PC-9 (cell line): ENCODE measurements around the gene RYR2. TPM values are rescaled to one million over a fixed set of nuclear protein-coding genes. Genes with fewer than 3 reads are reported as not detected.

Source experiments
- BruUV-seq: library from RNA; stranded (reverse); fragments of 400-500 nt; replicated peaks from 2 replicates; lab custom pipeline; 2021; lab: Mats Ljungman, UMichigan
- CTCF ChIA-PET: fragments of 300-600 bp; sonication (Branson Sonifier 250); formaldehyde crosslinking; loops from one replicate; lab custom pipeline; 2022; ENCODE audit warnings: antibody characterized with exemption; lab: Charles Lee
- POLR2A ChIA-PET: fragments of 300-600 bp; sonication (Branson Sonifier 250); formaldehyde crosslinking; loops from one replicate; lab custom pipeline; 2022; ENCODE audit warnings: antibody characterized with exemption; ENCODE audit not compliant: unreplicated experiment; lab: Charles Lee
- DNase-seq, 2 experiments: peaks; one replicate each; pipeline versions ENCODE4 v3.0.0 to v3.0.0-alpha.2; 2015 to 2022; ENCODE audit warnings: mixed read lengths in 1 of 2
- H2AFZ ChIP-seq: fragments of 200-600 bp; sonication (generic); 2 replicates; pipeline ENCODE4 v1.8.1; 2017; ENCODE audit warnings: antibody characterized with exemption
- H3F3A ChIP-seq: fragments of 200-600 bp; sonication (generic); 2 replicates; pipeline ENCODE4 v1.8.1; 2017; ENCODE audit warnings: antibody characterized with exemption, mild to moderate bottlenecking, low read depth; ENCODE audit not compliant: insufficient read depth
- H3K27ac ChIP-seq: fragments of 200-600 bp; sonication (generic); 2 replicates; pipeline ENCODE4 v1.6.1; 2016; ENCODE audit warnings: mixed run types
- H3K27me3 ChIP-seq: fragments of 200-600 bp; sonication (generic); 2 replicates; pipeline ENCODE4 v1.6.1; 2016; ENCODE audit warnings: low read depth, mixed run types; ENCODE audit not compliant: insufficient read depth
- H3K36me3 ChIP-seq: fragments of 200-600 bp; sonication (generic); 2 replicates; pipeline ENCODE4 v1.6.1; 2016; ENCODE audit warnings: low read depth, mixed run types
- H3K4me1 ChIP-seq: fragments of 200-600 bp; sonication (generic); replicated peaks from 2 replicates; pipeline ENCODE4 v1.6.1; 2016; ENCODE audit warnings: mixed run types; ENCODE audit not compliant: insufficient read depth
- H3K4me2 ChIP-seq: fragments of 200-600 bp; sonication (generic); 2 replicates; pipeline ENCODE4 v1.6.1; 2017; ENCODE audit warnings: mixed run types
- H3K4me3 ChIP-seq: fragments of 200-600 bp; sonication (generic); 2 replicates; pipeline ENCODE4 v1.6.1; 2016; ENCODE audit warnings: mixed run types
- H3K79me2 ChIP-seq: fragments of 200-600 bp; sonication (generic); 2 replicates; pipeline ENCODE4 v1.6.1; 2017; ENCODE audit warnings: low read depth, mixed run types
- H3K9me2 ChIP-seq: fragments of 200-600 bp; sonication (generic); 2 replicates; pipeline ENCODE4 v1.8.1; 2017; ENCODE audit warnings: mild to moderate bottlenecking; ENCODE audit not compliant: insufficient read depth
- H3K9me3 ChIP-seq: fragments of 200-600 bp; sonication (generic); 2 replicates; pipeline ENCODE4 v1.8.1; 2016; ENCODE audit warnings: low read depth; ENCODE audit not compliant: insufficient read depth
- H4K20me1 ChIP-seq: fragments of 200-600 bp; sonication (generic); 2 replicates; pipeline ENCODE4 v1.8.1; 2017; ENCODE audit not compliant: insufficient read depth
- EZH2 ChIP-seq: fragments of 200-600 bp; sonication (generic); IDR thresholded peaks from 2 replicates; pipeline ENCODE4 v1.8.0; 2017; ENCODE audit warnings: antibody characterized with exemption, low read depth
- intact Hi-C: fragments of 100-400 bp; cut with micrococcal nuclease; formaldehyde crosslinking; loops from one replicate; pipeline ENCODE4 v1.10.0; 2022; ENCODE audit not compliant: unreplicated experiment
- total RNA-seq: library from RNA; stranded (reverse); gene quantifications from 2 replicates; pipeline ENCODE4 v1.2.3, GENCODE V29; 2021
- TF ChIP-seq, protein P1 (sequence below): fragments of 200-600 bp; sonication (generic); conservative IDR thresholded peaks from 2 replicates; pipeline ENCODE4 v1.6.1; 2017; ENCODE audit warnings: mixed run types, antibody characterized with exemption, mild to moderate bottlenecking, moderate library complexity

RYR2 gene
- total RNA-seq, 1 experiment from 2014 or later: not detected

DNA sequence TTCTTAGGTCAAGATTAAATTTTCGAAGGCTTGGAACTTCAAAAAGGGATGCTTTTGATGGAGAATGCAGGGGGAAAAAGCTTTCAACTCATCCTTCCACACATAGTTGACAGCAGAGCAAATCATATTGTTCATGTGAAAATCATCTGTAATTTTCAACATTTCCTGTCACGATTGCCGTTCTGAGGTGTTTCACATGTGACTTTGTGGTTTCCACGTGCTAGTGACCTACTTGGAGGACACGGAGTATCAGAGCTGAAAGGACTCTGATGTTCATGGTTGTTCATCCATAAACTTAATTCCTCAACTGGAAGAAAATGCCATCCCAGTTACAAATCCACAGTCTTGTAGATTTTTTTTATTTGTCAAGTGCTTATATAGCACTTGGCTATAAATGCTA is 769.6 kb downstream of the RYR2 start:
- intact Hi-C loops: no loop called here
- H3K9me3 ChIP-seq: no peaks in the 10 kb centered on the region

DNA sequence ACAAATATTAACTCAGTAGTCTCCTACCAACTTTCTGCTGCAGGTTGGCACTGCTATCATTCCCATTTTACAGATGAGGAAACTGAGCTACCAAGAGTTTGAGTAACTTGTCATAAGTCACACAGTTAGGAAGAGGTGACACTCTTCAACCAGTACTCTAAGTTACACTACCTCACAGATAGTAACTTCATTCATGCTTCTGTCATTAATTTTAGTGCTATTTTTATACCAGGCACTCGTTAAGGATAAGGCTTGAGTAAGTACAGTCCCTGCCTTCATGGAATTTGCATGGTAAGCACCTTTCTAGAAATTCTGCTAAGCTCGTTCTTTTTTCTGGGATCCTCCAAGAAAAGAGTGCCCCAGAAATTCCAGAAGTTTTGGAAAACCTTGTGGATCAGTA is 770.1 kb downstream of the RYR2 start:
- H3K9me2 ChIP-seq: no peaks in the 10 kb centered on the region
- no peaks in the 10 kb centered on the region for H4K20me1 ChIP-seq
- ChIA-PET CTCF (no interaction called here), POLR2A (no interaction called here)
- H3K79me2 ChIP-seq: no peaks in the 10 kb centered on the region
- no peak for TF ChIP-seq EZH2
- TF ChIP-seq, protein P1, sequence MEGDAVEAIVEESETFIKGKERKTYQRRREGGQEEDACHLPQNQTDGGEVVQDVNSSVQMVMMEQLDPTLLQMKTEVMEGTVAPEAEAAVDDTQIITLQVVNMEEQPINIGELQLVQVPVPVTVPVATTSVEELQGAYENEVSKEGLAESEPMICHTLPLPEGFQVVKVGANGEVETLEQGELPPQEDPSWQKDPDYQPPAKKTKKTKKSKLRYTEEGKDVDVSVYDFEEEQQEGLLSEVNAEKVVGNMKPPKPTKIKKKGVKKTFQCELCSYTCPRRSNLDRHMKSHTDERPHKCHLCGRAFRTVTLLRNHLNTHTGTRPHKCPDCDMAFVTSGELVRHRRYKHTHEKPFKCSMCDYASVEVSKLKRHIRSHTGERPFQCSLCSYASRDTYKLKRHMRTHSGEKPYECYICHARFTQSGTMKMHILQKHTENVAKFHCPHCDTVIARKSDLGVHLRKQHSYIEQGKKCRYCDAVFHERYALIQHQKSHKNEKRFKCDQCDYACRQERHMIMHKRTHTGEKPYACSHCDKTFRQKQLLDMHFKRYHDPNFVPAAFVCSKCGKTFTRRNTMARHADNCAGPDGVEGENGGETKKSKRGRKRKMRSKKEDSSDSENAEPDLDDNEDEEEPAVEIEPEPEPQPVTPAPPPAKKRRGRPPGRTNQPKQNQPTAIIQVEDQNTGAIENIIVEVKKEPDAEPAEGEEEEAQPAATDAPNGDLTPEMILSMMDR: no peak
- H3K27ac ChIP-seq: no peak overlapping the region
- no peak overlapping the region for H2AFZ ChIP-seq
- no peak overlapping the region for H3K4me3 ChIP-seq
- no peaks in the 10 kb centered on the region for H3K4me1 ChIP-seq
- BruUV-seq: no TSS peak
- no peaks in the 10 kb centered on the region for H3K27me3 ChIP-seq
- intact Hi-C loops: no loop called here
- no peak for DNase-seq
- H3K4me2 ChIP-seq: no peak overlapping the region
- H3K36me3 ChIP-seq: no peaks in the 10 kb centered on the region
- no peaks in the 10 kb centered on the region for H3K9me3 ChIP-seq
- H3F3A ChIP-seq: no peaks in the 10 kb centered on the region

More for the DNA sequence above, 769.6 kb downstream of the RYR2 start:
- Histone ChIP-seq H3K4me3 (no peak overlapping the region), H2AFZ (no peak overlapping the region), H3K36me3 (no peaks in the 10 kb centered on the region), H3K4me2 (no peak overlapping the region), H3K79me2 (no peaks in the 10 kb centered on the region), H3K27me3 (no peaks in the 10 kb centered on the region), H3K4me1 (no peaks in the 10 kb centered on the region), H3K27ac (no peak overlapping the region), H3F3A (no peaks in the 10 kb centered on the region), H4K20me1 (no peaks in the 10 kb centered on the region), H3K9me2 (no peaks in the 10 kb centered on the region)
- no peak for DNase-seq
- POLR2A ChIA-PET: no interaction called here
- BruUV-seq: no TSS peak
- CTCF ChIA-PET: no interaction called here
- TF ChIP-seq EZH2: no peak
- TF ChIP-seq, protein P1: no peak

DNA sequence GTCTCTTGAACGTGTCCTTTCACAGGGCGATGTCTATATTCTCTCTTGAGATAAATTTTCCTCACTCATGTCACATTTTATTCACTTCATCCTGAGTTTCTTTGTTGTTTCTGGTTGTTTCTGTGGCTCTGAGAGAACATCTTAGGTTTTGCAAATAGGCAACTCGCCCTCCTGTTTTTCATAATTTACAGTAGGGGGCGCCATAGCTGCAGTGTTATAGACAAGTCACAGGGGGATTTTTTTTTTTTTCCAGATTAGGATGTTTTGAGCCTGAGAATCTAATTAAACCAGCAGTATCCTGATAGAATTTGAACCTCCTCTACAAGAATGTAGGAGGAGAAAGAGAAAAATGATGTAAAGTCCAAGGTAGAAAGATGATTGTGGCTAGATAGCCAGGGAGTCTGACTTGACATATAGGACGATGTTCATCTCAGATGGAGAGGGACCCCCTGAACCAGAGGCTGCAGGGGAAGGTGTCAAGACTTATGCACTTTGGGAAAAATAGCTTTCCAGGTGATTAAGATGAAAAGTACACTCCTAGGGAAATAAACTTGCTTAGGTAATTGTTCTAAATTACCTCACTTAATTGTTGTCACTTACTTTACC is 772.4 kb downstream of the RYR2 start:
- Histone ChIP-seq H3K79me2 (no peaks in the 10 kb centered on the region), H2AFZ (no peak overlapping the region), H4K20me1 (no peaks in the 10 kb centered on the region), H3K9me3 (no peaks in the 10 kb centered on the region), H3K27ac (no peak overlapping the region), H3K9me2 (no peaks in the 10 kb centered on the region), H3K4me3 (no peak overlapping the region), H3K4me2 (no peak overlapping the region), H3K27me3 (no peaks in the 10 kb centered on the region), H3F3A (no peaks in the 10 kb centered on the region), H3K36me3 (no peaks in the 10 kb centered on the region), H3K4me1 (no peaks in the 10 kb centered on the region)
- ChIA-PET POLR2A (no interaction called here), CTCF (interaction anchor here (0.6 kb wide), 1 partner anchor 15 kb away, joined by 5 read pairs; no protein-coding TSS in a partner anchor)
- DNase-seq: no peak
- no peak for TF ChIP-seq EZH2
- TF ChIP-seq, protein P1: peak; percentile 67
- intact Hi-C loops: no loop called here
- no TSS peak for BruUV-seq
